Keratinocyte (primary cell): Measurements from ENCODE around the gene GLS. TPM values are rescaled to one million over a fixed set of nuclear protein-coding genes. Genes with fewer than 3 reads are reported as not detected.

Source experiments
- DNase-seq: peaks from one replicate; pipeline ENCODE4 v3.0.0-alpha.2; 2011; ENCODE audit warnings: low read depth, missing footprints, low spot score
- FAIRE-seq: peaks from 2 replicates; lab custom pipeline; 2011; peaks lifted over from hg19 to GRCh38; lab: Jason Lieb, UNC
- H2AFZ ChIP-seq: 2 replicates; pipeline ENCODE4 v1.6.0; 2012; ENCODE audit warnings: low read length, control low read depth, inconsistent platforms; ENCODE audit not compliant: control insufficient read depth
- H3K27ac ChIP-seq: 2 replicates; pipeline ENCODE4 v1.5.1; 2011; ENCODE audit warnings: low read length; ENCODE audit not compliant: control insufficient read depth, insufficient read depth
- H3K27me3 ChIP-seq: 3 replicates; pipeline ENCODE4 v1.6.0; 2011; ENCODE audit warnings: low read length; ENCODE audit not compliant: control insufficient read depth, insufficient read depth; ENCODE audit errors: extremely low read depth
- H3K36me3 ChIP-seq, 2 experiments: 2 replicates in 1 of 2; 3 replicates in 1 of 2; pipeline ENCODE4 v1.5.1; 2011; ENCODE audit warnings: low read length in 2 of 2, mild to moderate bottlenecking in 1 of 2; ENCODE audit not compliant: control insufficient read depth in 2 of 2, insufficient read depth in 2 of 2; ENCODE audit errors: extremely low read depth in 1 of 2
- H3K4me1 ChIP-seq: 3 replicates; pipeline ENCODE4 v1.5.1; 2011; ENCODE audit warnings: low read length; ENCODE audit not compliant: control insufficient read depth, insufficient read depth; ENCODE audit errors: extremely low read depth
- H3K4me2 ChIP-seq: 3 replicates; pipeline ENCODE4 v1.6.0; 2011; ENCODE audit warnings: low read depth, low read length; ENCODE audit not compliant: control insufficient read depth, insufficient read depth; ENCODE audit errors: extremely low read depth
- H3K4me3 ChIP-seq, 3 experiments: fragments of 200-600 bp in 1 of 3; sonication (generic) in 1 of 3; 2 replicates in 2 of 3; 3 replicates in 1 of 3; pipeline ENCODE4 v1.5.1; 2011 to 2016; ENCODE audit warnings: low read length in 3 of 3, mild to moderate bottlenecking in 3 of 3, control low read depth in 2 of 3, inconsistent platforms in 1 of 3, low read depth in 1 of 3, mixed read lengths in 1 of 3, mixed run types in 1 of 3, moderate library complexity in 1 of 3; ENCODE audit not compliant: control insufficient read depth in 2 of 3, insufficient read depth in 2 of 3; ENCODE audit errors: extremely low read depth in 1 of 3
- H3K79me2 ChIP-seq: 2 replicates; pipeline ENCODE4 v1.6.0; 2012; ENCODE audit warnings: low read length; ENCODE audit not compliant: control insufficient read depth, insufficient read depth
- H3K9ac ChIP-seq: 3 replicates; pipeline ENCODE4 v1.6.0; 2011; ENCODE audit warnings: low read length; ENCODE audit not compliant: control insufficient read depth, insufficient read depth; ENCODE audit errors: extremely low read depth
- H3K9me1 ChIP-seq: 3 replicates; pipeline ENCODE4 v1.6.0; 2011; ENCODE audit warnings: low read length; ENCODE audit not compliant: control insufficient read depth, insufficient read depth; ENCODE audit errors: extremely low read depth
- H3K9me3 ChIP-seq: 2 replicates; pipeline ENCODE4 v1.5.1; 2012; ENCODE audit warnings: low read depth, low read length; ENCODE audit not compliant: control insufficient read depth
- H4K20me1 ChIP-seq: 3 replicates; pipeline ENCODE4 v1.6.0; 2011; ENCODE audit warnings: low read length; ENCODE audit not compliant: control insufficient read depth, insufficient read depth; ENCODE audit errors: extremely low read depth
- EZH2 ChIP-seq: IDR thresholded peaks from one replicate; pipeline ENCODE4 v1.6.1; 2012; ENCODE audit warnings: inconsistent platforms, mild to moderate bottlenecking, low read length, moderate library complexity
- dilution Hi-C: fragments of 300-500 bp; cut with MboI; formaldehyde crosslinking; loops from one replicate; pipeline ENCODE4 v1.7.0; 2020; ENCODE audit warnings: low sequenced_read_pairs; ENCODE audit not compliant: extremely low pct_ligation_motif_present
- polyA plus RNA-seq, 5 experiments: library from polyadenylated mRNA; depleted of rRNA in 3 of 5; stranded (reverse) in 3 of 5; stranded (forward) in 1 of 5; unstranded in 1 of 5; fragments of >200 nt; gene quantifications; 1 replicate in 1 of 5; 2 replicates in 3 of 5; 3 replicates in 1 of 5; pipeline versions ENCODE4 v1.2.1 to v1.2.3, GENCODE V29; 2011 to 2012; ENCODE audit warnings: missing spikeins in 2 of 5, low read depth in 1 of 5, low replicate concordance in 1 of 5
- TF ChIP-seq, protein P1 (sequence below), 3 experiments: IDR thresholded peaks in 1 of 3; conservative IDR thresholded peaks in 1 of 3; optimal IDR thresholded peaks in 1 of 3; 2 replicates in 2 of 3; 3 replicates in 1 of 3; pipeline versions ENCODE3 to v1.5.1; 2011; ENCODE audit warnings: low read length in 3 of 3, mild to moderate bottlenecking in 3 of 3, moderate library complexity in 2 of 3, control low read depth in 1 of 3, inconsistent platforms in 1 of 3; ENCODE audit not compliant: insufficient read depth in 2 of 3; ENCODE audit errors: extremely low read depth in 1 of 3

Gene GLS
- polyA plus RNA-seq, 1 donor (not counting 4 experiments of a cell fraction or from before 2014, with no cell fraction given) = 130 TPM

DNA sequence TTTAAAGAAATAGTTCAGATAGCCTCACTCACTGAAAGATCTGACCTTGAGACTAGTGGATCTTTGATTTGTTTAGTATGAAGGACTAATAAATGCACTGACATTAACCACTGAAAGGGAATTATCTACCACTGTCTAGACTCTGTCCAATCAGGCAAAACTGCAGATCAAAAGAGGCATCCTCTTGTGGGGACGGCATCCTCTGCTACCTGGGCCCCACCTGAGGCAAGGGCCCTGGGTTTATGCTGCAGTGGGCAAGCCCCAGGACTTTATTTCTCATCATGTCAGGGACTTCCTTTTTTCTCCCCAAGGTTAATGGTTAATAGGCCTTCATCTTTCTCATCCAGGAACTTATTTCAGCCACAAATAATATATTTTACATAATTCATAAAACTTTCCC lies 101.1 kb downstream of the GLS start:
- Histone ChIP-seq H3K4me1 (peaks cover 25% of the 10 kb centered on the region), H3K9ac (no peak overlapping the region), H3K36me3 (peaks cover 45 to 67% of the 10 kb centered on the region in 2 experiments), H3K4me3 (no peak overlapping the region), H3K9me3 (no peaks in the 10 kb centered on the region), H2AFZ (no peak overlapping the region), H3K79me2 (no peaks in the 10 kb centered on the region), H3K27ac (no peak overlapping the region), H3K27me3 (no peaks in the 10 kb centered on the region), H3K9me1 (no peaks in the 10 kb centered on the region), H4K20me1 (no peaks in the 10 kb centered on the region), H3K4me2 (no peak overlapping the region)
- FAIRE-seq (no peak), DNase-seq (no peak)
- TF ChIP-seq, protein P1, sequence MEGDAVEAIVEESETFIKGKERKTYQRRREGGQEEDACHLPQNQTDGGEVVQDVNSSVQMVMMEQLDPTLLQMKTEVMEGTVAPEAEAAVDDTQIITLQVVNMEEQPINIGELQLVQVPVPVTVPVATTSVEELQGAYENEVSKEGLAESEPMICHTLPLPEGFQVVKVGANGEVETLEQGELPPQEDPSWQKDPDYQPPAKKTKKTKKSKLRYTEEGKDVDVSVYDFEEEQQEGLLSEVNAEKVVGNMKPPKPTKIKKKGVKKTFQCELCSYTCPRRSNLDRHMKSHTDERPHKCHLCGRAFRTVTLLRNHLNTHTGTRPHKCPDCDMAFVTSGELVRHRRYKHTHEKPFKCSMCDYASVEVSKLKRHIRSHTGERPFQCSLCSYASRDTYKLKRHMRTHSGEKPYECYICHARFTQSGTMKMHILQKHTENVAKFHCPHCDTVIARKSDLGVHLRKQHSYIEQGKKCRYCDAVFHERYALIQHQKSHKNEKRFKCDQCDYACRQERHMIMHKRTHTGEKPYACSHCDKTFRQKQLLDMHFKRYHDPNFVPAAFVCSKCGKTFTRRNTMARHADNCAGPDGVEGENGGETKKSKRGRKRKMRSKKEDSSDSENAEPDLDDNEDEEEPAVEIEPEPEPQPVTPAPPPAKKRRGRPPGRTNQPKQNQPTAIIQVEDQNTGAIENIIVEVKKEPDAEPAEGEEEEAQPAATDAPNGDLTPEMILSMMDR (optimal IDR thresholded peaks at IDR 0.05 in 1 of 3, IDR thresholded peaks at IDR 0.05 in 1 of 3, conservative IDR thresholded peaks at IDR 0.05 in 1 of 3; ENCODE audit: extremely low read depth in 1 of 3, insufficient read depth in 2 of 3, low read length in 3 of 3) = no peak
- no peak for TF ChIP-seq EZH2
- dilution Hi-C loops = no loop called here

DNA sequence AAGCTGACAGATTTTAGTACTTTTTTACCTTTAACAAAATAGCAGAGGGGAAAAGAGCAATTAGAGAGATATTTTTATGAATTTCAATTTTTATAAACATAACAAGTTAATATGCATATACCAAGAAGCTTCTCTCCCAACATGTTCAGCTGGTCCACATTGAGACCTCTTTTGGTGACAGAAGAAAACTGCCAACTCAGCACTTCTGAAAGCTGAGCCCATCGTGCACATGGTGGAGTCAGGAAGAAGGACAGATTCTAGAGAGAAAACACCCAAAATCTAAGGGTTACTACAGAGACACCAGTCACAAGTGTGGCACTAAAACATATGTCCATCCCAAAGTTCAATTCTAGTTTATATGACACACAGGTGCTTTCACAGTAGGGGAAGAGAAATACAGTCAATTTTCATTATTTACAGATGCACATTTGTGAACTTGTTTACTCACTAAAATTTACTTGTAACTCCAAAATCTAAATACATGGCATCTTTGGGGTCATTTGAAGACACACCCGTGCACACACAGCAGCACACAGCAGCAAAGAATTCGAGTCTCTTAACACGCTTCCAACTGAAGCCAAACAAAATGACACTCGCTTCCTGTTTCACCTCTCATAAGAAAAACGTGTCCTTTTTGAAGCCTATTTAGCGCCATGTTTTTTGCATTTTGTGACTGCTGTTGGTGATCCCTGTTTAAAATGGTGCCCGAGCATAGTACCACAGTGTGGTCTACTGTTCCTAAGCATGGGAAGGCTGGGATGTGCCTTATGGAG lies 101.8 kb downstream of the GLS start:
- Histone ChIP-seq H3K27me3 (no peaks in the 10 kb centered on the region), H3K36me3 (peaks cover 47 to 63% of the 10 kb centered on the region in 2 experiments), H3K4me2 (no peak overlapping the region), H3K9ac (no peak overlapping the region), H3K9me3 (no peaks in the 10 kb centered on the region), H3K27ac (no peak overlapping the region), H3K4me1 (peaks cover 25% of the 10 kb centered on the region), H3K4me3 (no peak overlapping the region), H2AFZ (no peak overlapping the region), H3K79me2 (no peaks in the 10 kb centered on the region), H3K9me1 (no peaks in the 10 kb centered on the region), H4K20me1 (no peaks in the 10 kb centered on the region)
- dilution Hi-C loops = no loop called here
- TF ChIP-seq, protein P1 (optimal IDR thresholded peaks at IDR 0.05 in 1 of 3, IDR thresholded peaks at IDR 0.05 in 1 of 3, conservative IDR thresholded peaks at IDR 0.05 in 1 of 3; ENCODE audit: extremely low read depth in 1 of 3, insufficient read depth in 2 of 3, low read length in 3 of 3) = no peak
- TF ChIP-seq EZH2 = no peak
- DNase-seq = no peak
- FAIRE-seq = no peak
